Right ventricle myocardium inferior (tissue), 1 donor: ENCODE data around the gene CEP295NL. TPM values are rescaled to one million over a fixed set of nuclear protein-coding genes. Genes with fewer than 3 reads are reported as not detected.
"Not testable (repeated sequence)": the region's sequence is repeated elsewhere in the genome, so short reads cannot be mapped to it uniquely, and the experiment has no call there.

Experiments used
- ATAC-seq: fragments of 200-7000 bp; cut with Tn5 transposase; one replicate; pipeline ENCODE4 v1.9.1; 2020; ENCODE audit warnings: mild to moderate bottlenecking, moderate library complexity
- DNase-seq: peaks from one replicate; pipeline ENCODE4 v3.0.0; 2021; ENCODE audit errors: missing footprints
- intact Hi-C: fragments of 100-400 bp; cut with DNase I; formaldehyde crosslinking; loops from one replicate; pipeline ENCODE4 v1.11.0; 2022
- total RNA-seq: library from RNA; stranded (reverse); fragmentation: NEBNext Ultra II Directional; extraction: Animal tissue kit (Norgen Biotek cat#: 25700); gene quantifications from one replicate; pipeline ENCODE4 v1.2.1, GENCODE V29; 2021
- donor health status: DM: no; HTN: yes; CAD: no; lungs with severe emphysema.

Gene CEP295NL
- total RNA-seq, 1 donor from 2014 or later = 0.60 TPM

GRCh38 chr17:78912082-78912481 lies 9.1 kb upstream of the CEP295NL start:
- intact Hi-C loops = no loop called here
- peak; percentile 32 for DNase-seq
- no peak for ATAC-seq

GRCh38 chr17:78911543-78911942 lies 8.5 kb upstream of the CEP295NL start:
- DNase-seq, intact Hi-C loops, ATAC-seq: not testable (repeated sequence)

- ATAC-seq (peak; percentile 68), DNase-seq (peak; percentile 59)
- intact Hi-C loops = no loop called here
Observed at GRCh38 chr17:78910497-78911284, 7.7 kb upstream of the CEP295NL start.

- intact Hi-C loops = no loop called here
- DNase-seq = no peak
- no peak for ATAC-seq
Observed at GRCh38 chr17:78908426-78908825, 5.4 kb upstream of the CEP295NL start.

GRCh38 chr17:78905541-78905940 lies 2.5 kb upstream of the CEP295NL start:
- intact Hi-C loops = no loop called here
- no peak for ATAC-seq
- no peak for DNase-seq

GRCh38 chr17:78905116-78905515 lies 2.1 kb upstream of the CEP295NL start:
- intact Hi-C loops = no loop called here
- no peak for ATAC-seq
- DNase-seq = no peak

- no peak for ATAC-seq
- peak; percentile 11 for DNase-seq
- intact Hi-C loops = no loop called here
Observed at GRCh38 chr17:78904371-78904770, 1.4 kb upstream of the CEP295NL start.

- intact Hi-C loops = loop anchor here (2.0 kb wide), 1 partner anchor 19 kb away; no protein-coding TSS in a partner anchor
- peak; percentile 57 for DNase-seq
- ATAC-seq = not testable (repeated sequence)
Observed at GRCh38 chr17:78902231-78902630, 770 bp downstream of the CEP295NL start.

- DNase-seq = peak; percentile 9
- no peak for ATAC-seq
- intact Hi-C loops = loop anchor here (2.0 kb wide), 1 partner anchor 19 kb away; no protein-coding TSS in a partner anchor
Observed at GRCh38 chr17:78901806-78902205, 1.2 kb downstream of the CEP295NL start.

GRCh38 chr17:78900816-78901215 lies 2.2 kb downstream of the CEP295NL start:
- intact Hi-C loops = no loop called here
- ATAC-seq (no peak), DNase-seq (peak; percentile 56)

- DNase-seq = peak; percentile 74
- intact Hi-C loops = no loop called here
- peak; percentile 83 for ATAC-seq
Observed at GRCh38 chr17:78899361-78900260, 3.4 kb downstream of the CEP295NL start.

- DNase-seq (peak; percentile 63), ATAC-seq (no peak)
- intact Hi-C loops = no loop called here
Observed at GRCh38 chr17:78898947-78899346, 4.1 kb downstream of the CEP295NL start.

- ATAC-seq (no peak), DNase-seq (peak; percentile 69)
- intact Hi-C loops = no loop called here
Observed at GRCh38 chr17:78898075-78898836, 4.7 kb downstream of the CEP295NL start.

- ATAC-seq (peak; percentile 8), DNase-seq (peak; percentile 27)
- intact Hi-C loops = no loop called here
Observed at GRCh38 chr17:78897664-78898047, 5.3 kb downstream of the CEP295NL start.

GRCh38 chr17:78896834-78897663 lies 6.0 kb downstream of the CEP295NL start:
- intact Hi-C loops = no loop called here
- ATAC-seq = no peak
- peak; percentile 17 for DNase-seq

GRCh38 chr17:78896091-78896833 lies 6.7 kb downstream of the CEP295NL start:
- ATAC-seq = no peak
- DNase-seq = peak; percentile 64
- intact Hi-C loops = no loop called here

GRCh38 chr17:78895322-78895721 lies 7.7 kb downstream of the CEP295NL start:
- intact Hi-C loops = no loop called here
- DNase-seq (no peak), ATAC-seq (no peak)
